ENCODE measurements around the gene REEP5. TPM values are rescaled to one million over a fixed set of nuclear protein-coding genes. Genes with fewer than 3 reads are reported as not detected.

The REEP5 gene
- total RNA-seq, 1 experiment from 2014 or later, result 65.2 TPM

DNA sequence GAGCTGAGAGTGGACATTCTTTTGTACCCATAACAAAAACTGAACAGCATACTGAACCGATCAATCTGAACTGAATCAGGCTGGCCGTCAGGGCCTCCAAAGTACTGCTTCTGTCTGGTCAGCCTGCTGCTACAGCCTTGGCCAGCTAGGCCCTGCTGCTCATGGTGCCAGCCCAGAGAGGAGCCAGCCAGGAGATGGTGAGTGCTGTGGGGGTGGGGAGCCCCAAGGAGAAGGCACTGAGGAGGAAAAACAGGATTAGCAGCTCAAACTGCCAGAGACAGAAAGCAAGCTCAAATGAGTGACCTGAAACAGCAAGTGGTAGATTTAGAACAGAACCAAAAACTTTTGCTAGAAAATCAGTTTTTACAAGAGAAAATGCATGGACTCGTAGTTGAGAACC, 37.0 kb downstream of the REEP5 start:
- no peak overlapping the region for H3K4me3 Mint-ChIP-seq (ENCODE audit: unreplicated experiment)
- CTCF ChIA-PET, result no interaction called here
- H3K27me3 Mint-ChIP-seq (ENCODE audit: insufficient read depth, unreplicated experiment), result no peaks in the 10 kb centered on the region

DNA sequence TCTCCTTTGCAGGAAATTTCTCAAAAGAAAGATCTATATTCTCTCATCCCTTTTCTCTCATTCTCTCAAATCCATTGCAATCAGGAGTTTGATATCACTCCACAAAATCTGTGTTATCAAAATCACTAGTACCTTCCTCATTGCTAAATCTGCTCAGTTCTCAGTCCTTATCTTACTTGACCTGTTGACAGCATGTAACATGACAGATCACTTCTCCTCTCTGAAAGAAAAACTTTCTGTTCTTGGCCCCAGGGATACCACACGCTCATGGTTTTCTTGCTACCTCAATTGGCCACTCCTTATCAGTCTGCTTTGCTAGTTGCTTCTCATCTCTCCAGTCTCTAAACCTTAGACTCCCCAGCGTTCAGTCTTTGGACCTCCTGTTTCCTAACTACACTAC, 38.8 kb downstream of the REEP5 start:
- no peak overlapping the region for H3K27ac Mint-ChIP-seq (ENCODE audit: low read depth, unreplicated experiment)
- intact Hi-C loops (cut with micrococcal nuclease), result no loop called here
- POLR2A ChIA-PET, result interaction anchor here (1.1 to 1.9 kb wide), 3 partner anchors 13 to 35 kb away, joined by 3 to 4 read pairs (median 3); partner anchors contain the start of gene SRP19
- no peaks in the 10 kb centered on the region for H3K27me3 Mint-ChIP-seq (ENCODE audit: insufficient read depth, unreplicated experiment)
- BruUV-seq (replicated peaks), result no TSS peak
- H3K36me3 Mint-ChIP-seq (ENCODE audit: insufficient read depth, unreplicated experiment), result peaks cover under 1% of the 10 kb centered on the region
- peaks cover 9% of the 10 kb centered on the region for H3K4me1 Mint-ChIP-seq (ENCODE audit: insufficient read depth, unreplicated experiment)
- no peak for DNase-seq (ENCODE audit: unreplicated experiment)
- CTCF ChIA-PET, result no interaction called here
- TF ChIP-seq, protein P1, sequence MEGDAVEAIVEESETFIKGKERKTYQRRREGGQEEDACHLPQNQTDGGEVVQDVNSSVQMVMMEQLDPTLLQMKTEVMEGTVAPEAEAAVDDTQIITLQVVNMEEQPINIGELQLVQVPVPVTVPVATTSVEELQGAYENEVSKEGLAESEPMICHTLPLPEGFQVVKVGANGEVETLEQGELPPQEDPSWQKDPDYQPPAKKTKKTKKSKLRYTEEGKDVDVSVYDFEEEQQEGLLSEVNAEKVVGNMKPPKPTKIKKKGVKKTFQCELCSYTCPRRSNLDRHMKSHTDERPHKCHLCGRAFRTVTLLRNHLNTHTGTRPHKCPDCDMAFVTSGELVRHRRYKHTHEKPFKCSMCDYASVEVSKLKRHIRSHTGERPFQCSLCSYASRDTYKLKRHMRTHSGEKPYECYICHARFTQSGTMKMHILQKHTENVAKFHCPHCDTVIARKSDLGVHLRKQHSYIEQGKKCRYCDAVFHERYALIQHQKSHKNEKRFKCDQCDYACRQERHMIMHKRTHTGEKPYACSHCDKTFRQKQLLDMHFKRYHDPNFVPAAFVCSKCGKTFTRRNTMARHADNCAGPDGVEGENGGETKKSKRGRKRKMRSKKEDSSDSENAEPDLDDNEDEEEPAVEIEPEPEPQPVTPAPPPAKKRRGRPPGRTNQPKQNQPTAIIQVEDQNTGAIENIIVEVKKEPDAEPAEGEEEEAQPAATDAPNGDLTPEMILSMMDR (IDR thresholded peaks at IDR 0.05; ENCODE audit: unreplicated experiment), result no peak
- H3K9me3 Mint-ChIP-seq (ENCODE audit: unreplicated experiment), result no peaks in the 10 kb centered on the region
- H3K4me3 Mint-ChIP-seq (ENCODE audit: unreplicated experiment), result no peak overlapping the region

More for the DNA sequence above, 37.0 kb downstream of the REEP5 start:
- TF ChIP-seq, protein P1 (IDR thresholded peaks at IDR 0.05; ENCODE audit: unreplicated experiment), result no peak
- Mint-ChIP-seq H3K9me3 (ENCODE audit: unreplicated experiment) (no peaks in the 10 kb centered on the region), H3K4me1 (ENCODE audit: insufficient read depth, unreplicated experiment) (no peaks in the 10 kb centered on the region), H3K36me3 (ENCODE audit: insufficient read depth, unreplicated experiment) (no peaks in the 10 kb centered on the region), H3K27ac (ENCODE audit: low read depth, unreplicated experiment) (no peak overlapping the region)
- POLR2A ChIA-PET, result interaction anchor here (1.0 to 1.6 kb wide), 2 partner anchors 12 to 79 kb away, joined by 3 read pairs; no protein-coding TSS in a partner anchor
- intact Hi-C loops (cut with micrococcal nuclease), result no loop called here
- no TSS peak for BruUV-seq (replicated peaks)
- no peak for DNase-seq (ENCODE audit: unreplicated experiment)

DNA sequence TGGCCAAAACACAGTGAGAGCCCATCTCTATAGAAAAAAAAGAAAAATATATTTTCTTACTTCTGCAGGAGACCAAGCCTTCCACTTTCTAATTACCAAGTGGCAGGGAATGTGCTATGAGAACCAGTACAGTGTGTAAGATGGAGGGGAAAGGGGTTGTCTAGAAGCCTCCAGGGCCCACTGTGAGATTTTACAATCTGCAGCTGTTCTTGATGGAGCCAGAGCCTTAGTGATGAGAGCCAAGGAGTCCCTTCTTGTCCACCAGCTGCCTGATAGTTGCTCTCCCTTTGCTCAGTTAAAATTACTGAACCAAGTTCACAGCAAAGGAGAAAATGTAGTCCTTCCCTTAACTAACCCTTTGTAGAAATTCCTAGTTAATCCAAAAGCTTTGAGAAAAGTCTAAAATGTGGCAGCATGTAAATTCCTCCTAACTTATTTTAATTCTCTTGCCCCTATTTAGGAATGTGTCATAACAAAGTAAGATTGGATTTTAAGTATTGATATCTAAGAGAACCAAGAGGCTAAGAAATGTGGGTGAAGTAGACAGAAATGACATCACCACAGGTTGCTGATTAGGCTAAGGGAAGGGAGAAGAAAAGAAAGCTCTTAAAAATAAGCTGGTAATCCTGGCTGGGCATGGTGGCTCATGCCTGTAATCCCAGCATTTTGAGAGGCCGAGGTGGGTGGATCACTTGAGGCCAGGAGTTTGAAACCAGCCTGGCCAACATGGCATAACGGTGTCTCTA, 41.6 kb downstream of the REEP5 start:
- Mint-ChIP-seq H3K27me3 (ENCODE audit: insufficient read depth, unreplicated experiment) (no peaks in the 10 kb centered on the region), H3K27ac (ENCODE audit: low read depth, unreplicated experiment) (no peak overlapping the region), H3K4me1 (ENCODE audit: insufficient read depth, unreplicated experiment) (peaks cover 20% of the 10 kb centered on the region), H3K9me3 (ENCODE audit: unreplicated experiment) (no peaks in the 10 kb centered on the region), H3K36me3 (ENCODE audit: insufficient read depth, unreplicated experiment) (peaks cover 29% of the 10 kb centered on the region), H3K4me3 (ENCODE audit: unreplicated experiment) (no peak overlapping the region)
- intact Hi-C loops (cut with micrococcal nuclease), result no loop called here
- TF ChIP-seq, protein P1 (IDR thresholded peaks at IDR 0.05; ENCODE audit: unreplicated experiment), result no peak
- no peak for DNase-seq (ENCODE audit: unreplicated experiment)
- POLR2A ChIA-PET, result interaction anchor here (0.8 to 2.2 kb wide), 7 partner anchors 9 to 87 kb away, joined by 3 to 10 read pairs (median 3); partner anchors contain the start of gene SRP19
- no TSS peak for BruUV-seq (replicated peaks)
- CTCF ChIA-PET, result interaction anchor here (0.7 to 1.2 kb wide), 2 partner anchors 32 to 529 kb away, joined by 3 read pairs; no protein-coding TSS in a partner anchor

DNA sequence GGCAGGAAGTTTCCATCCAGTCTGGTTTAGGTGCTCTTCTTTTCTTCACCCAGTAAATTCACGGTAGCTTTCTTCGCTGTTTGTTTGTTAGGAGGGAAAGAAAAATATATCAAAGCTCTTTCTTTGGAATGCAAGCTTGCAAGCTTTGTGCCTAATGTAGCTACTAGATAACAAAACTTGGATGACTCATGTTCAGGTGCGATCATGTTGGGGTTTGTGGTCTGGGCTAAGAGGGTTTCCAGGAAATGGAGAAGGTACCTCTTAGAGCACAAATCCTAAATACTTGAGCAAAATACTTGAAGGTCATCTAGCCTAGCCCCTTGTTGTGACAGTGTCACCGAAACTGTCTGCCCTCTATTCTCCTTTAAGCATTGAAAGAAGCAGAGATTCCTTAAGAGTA, 43.3 kb downstream of the REEP5 start:
- peaks cover 35% of the 10 kb centered on the region for H3K36me3 Mint-ChIP-seq (ENCODE audit: insufficient read depth, unreplicated experiment)
- peak overlapping the region; percentile 71 for H3K27ac Mint-ChIP-seq (ENCODE audit: low read depth, unreplicated experiment)
- H3K27me3 Mint-ChIP-seq (ENCODE audit: insufficient read depth, unreplicated experiment), result no peaks in the 10 kb centered on the region
- peaks cover 20% of the 10 kb centered on the region for H3K4me1 Mint-ChIP-seq (ENCODE audit: insufficient read depth, unreplicated experiment)
- TF ChIP-seq, protein P1 (IDR thresholded peaks at IDR 0.05; ENCODE audit: unreplicated experiment), result no peak
- H3K9me3 Mint-ChIP-seq (ENCODE audit: unreplicated experiment), result no peaks in the 10 kb centered on the region
- peak overlapping the region; percentile 40 for H3K4me3 Mint-ChIP-seq (ENCODE audit: unreplicated experiment)
- ChIA-PET CTCF (interaction anchor here (1.4 kb wide), 1 partner anchor 17 kb away, joined by 4 read pairs; no protein-coding TSS in a partner anchor), POLR2A (interaction anchor here (0.6 to 2.2 kb wide), 8 partner anchors 11 to 1054 kb away, joined by 3 to 7 read pairs (median 4); partner anchors contain the start of gene SRP19)
- BruUV-seq (replicated peaks), result no TSS peak
- DNase-seq (ENCODE audit: unreplicated experiment), result peak; percentile 56
- intact Hi-C loops (cut with micrococcal nuclease), result loop anchor here (5.0 kb wide), 1 partner anchor 44 kb away; the partner anchor contains the start of gene REEP5
